Measurements from ENCODE around the gene TMEM132C. TPM values are rescaled to one million over a fixed set of nuclear protein-coding genes. Genes with fewer than 3 reads are reported as not detected.

TMEM132C gene
- total and polyA plus RNA-seq, 2 of the 4 experiments (the other 2 are of a cell fraction), result not detected

DNA sequence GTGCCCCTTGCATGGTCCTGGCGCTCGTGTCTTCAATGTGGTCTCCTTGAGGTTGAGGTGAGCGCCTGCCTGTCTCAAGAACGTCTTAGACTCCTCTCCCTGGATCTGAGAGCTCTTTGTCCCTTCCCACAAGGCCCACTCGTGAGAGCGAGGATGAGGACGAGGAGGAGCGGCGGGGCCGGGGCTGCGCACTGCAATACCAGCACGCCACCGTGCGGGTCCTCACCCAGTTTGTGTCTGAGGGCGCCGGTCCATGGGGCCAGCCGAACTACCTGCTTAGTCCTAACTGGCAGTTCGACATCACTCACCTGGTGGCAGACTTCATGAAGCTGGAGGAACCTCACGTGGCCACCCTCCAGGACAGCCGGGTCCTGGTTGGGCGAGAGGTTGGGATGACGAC lies 428.7 kb downstream of the TMEM132C start:
- Histone ChIP-seq H2AFZ (replicated peaks; ENCODE audit: low read length, poor library complexity) (no peak overlapping the region), H3K4me1 (ENCODE audit: control insufficient read depth, insufficient read depth, low read length) (no peaks in the 10 kb centered on the region), H3K27ac (ENCODE audit: insufficient read depth, low read length) (no peak overlapping the region), H2BK20ac (ENCODE audit: low read depth, low read length) (no peak overlapping the region), H3K9ac (ENCODE audit: low read depth, low read length) (no peak overlapping the region), H2AK9ac (replicated peaks; ENCODE audit: low read depth, low read length, poor library complexity) (no peak overlapping the region), H3K14ac (replicated peaks; ENCODE audit: low read depth, low read length) (no peak overlapping the region), H4K8ac (ENCODE audit: low read depth in 2 of 2, low read length in 2 of 2) (no peak overlapping the region), H4K91ac (ENCODE audit: insufficient read depth, low read depth, low read length) (no peak overlapping the region), H3K9me3 (ENCODE audit: control insufficient read depth, insufficient read depth, low read length) (peaks cover 44% of the 10 kb centered on the region), H4K5ac (ENCODE audit: low read depth, low read length) (no peak overlapping the region), H3K18ac (ENCODE audit: low read depth, low read length) (no peak overlapping the region), H3K4me3 (ENCODE audit: insufficient read depth, low read depth, low read length) (no peak overlapping the region), H3K9me1 (ENCODE audit: insufficient read depth, low read length) (no peaks in the 10 kb centered on the region), H3K36me3 (ENCODE audit: control insufficient read depth, insufficient read depth, low read length) (no peaks in the 10 kb centered on the region), H3K23ac (ENCODE audit: low read depth, low read length) (no peak overlapping the region), H3K27me3 (ENCODE audit: control insufficient read depth, insufficient read depth, low read length) (no peaks in the 10 kb centered on the region), H3K56ac (ENCODE audit: extremely low read depth, insufficient read depth, low read length) (no peak overlapping the region), H2BK5ac (ENCODE audit: low read depth, low read length, poor library complexity, severe bottlenecking) (no peak overlapping the region), H4K20me1 (ENCODE audit: insufficient read depth, low read length) (no peaks in the 10 kb centered on the region), H3K79me1 (ENCODE audit: low read depth in 1 of 2, low read length in 2 of 2) (no peaks in the 10 kb centered on the region), H2AK5ac (ENCODE audit: low read depth, low read length) (no peak overlapping the region), H3K4me2 (ENCODE audit: low read depth, low read length) (no peak overlapping the region), H2BK120ac (ENCODE audit: low read depth, low read length) (no peak overlapping the region), H2BK15ac (ENCODE audit: low read depth, low read length) (no peak overlapping the region), H3K4ac (ENCODE audit: low read depth, low read length) (no peak overlapping the region)
- in situ Hi-C loops (cut with MboI; ENCODE audit: low sequenced_read_pairs), result no loop called here
- intact Hi-C loops (cut with micrococcal nuclease), result no loop called here
- dilution Hi-C loops (cut with HindIII; ENCODE audit: low sequenced_read_pairs, unreplicated experiment), result no loop called here
- TF ChIP-seq MAFK (IDR thresholded peaks at IDR 0.05; ENCODE audit: low read depth, low read length), result no peak
- TF ChIP-seq, protein P1, sequence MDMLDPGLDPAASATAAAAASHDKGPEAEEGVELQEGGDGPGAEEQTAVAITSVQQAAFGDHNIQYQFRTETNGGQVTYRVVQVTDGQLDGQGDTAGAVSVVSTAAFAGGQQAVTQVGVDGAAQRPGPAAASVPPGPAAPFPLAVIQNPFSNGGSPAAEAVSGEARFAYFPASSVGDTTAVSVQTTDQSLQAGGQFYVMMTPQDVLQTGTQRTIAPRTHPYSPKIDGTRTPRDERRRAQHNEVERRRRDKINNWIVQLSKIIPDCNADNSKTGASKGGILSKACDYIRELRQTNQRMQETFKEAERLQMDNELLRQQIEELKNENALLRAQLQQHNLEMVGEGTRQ (IDR thresholded peaks at IDR 0.05; ENCODE audit: low read depth, low read length), result no peak
- no peak for TF ChIP-seq RFX5 (IDR thresholded peaks at IDR 0.05; ENCODE audit: low read depth, low read length)
- TF ChIP-seq RAD21 (IDR thresholded peaks at IDR 0.05; ENCODE audit: low read length), result no peak
- TF ChIP-seq POLR2A (IDR thresholded peaks at IDR 0.05; ENCODE audit: low read depth, low read length), result no peak
- TF ChIP-seq, protein P2, sequence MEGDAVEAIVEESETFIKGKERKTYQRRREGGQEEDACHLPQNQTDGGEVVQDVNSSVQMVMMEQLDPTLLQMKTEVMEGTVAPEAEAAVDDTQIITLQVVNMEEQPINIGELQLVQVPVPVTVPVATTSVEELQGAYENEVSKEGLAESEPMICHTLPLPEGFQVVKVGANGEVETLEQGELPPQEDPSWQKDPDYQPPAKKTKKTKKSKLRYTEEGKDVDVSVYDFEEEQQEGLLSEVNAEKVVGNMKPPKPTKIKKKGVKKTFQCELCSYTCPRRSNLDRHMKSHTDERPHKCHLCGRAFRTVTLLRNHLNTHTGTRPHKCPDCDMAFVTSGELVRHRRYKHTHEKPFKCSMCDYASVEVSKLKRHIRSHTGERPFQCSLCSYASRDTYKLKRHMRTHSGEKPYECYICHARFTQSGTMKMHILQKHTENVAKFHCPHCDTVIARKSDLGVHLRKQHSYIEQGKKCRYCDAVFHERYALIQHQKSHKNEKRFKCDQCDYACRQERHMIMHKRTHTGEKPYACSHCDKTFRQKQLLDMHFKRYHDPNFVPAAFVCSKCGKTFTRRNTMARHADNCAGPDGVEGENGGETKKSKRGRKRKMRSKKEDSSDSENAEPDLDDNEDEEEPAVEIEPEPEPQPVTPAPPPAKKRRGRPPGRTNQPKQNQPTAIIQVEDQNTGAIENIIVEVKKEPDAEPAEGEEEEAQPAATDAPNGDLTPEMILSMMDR (conservative IDR thresholded peaks at IDR 0.05; ENCODE audit: low read depth, low read length), result no peak
- no peak for TF ChIP-seq CEBPB (IDR thresholded peaks at IDR 0.05; ENCODE audit: low read depth, low read length)
- TF ChIP-seq BHLHE40 (IDR thresholded peaks at IDR 0.05; ENCODE audit: low read depth, low read length), result no peak
- TF ChIP-seq MXI1 (IDR thresholded peaks at IDR 0.05; ENCODE audit: borderline replicate concordance, low read depth, low read length), result no peak
- no peak for TF ChIP-seq FOS (IDR thresholded peaks at IDR 0.05; ENCODE audit: low read depth, low read length)
- TF ChIP-seq, protein P3, sequence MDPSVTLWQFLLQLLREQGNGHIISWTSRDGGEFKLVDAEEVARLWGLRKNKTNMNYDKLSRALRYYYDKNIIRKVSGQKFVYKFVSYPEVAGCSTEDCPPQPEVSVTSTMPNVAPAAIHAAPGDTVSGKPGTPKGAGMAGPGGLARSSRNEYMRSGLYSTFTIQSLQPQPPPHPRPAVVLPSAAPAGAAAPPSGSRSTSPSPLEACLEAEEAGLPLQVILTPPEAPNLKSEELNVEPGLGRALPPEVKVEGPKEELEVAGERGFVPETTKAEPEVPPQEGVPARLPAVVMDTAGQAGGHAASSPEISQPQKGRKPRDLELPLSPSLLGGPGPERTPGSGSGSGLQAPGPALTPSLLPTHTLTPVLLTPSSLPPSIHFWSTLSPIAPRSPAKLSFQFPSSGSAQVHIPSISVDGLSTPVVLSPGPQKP (IDR thresholded peaks at IDR 0.05; ENCODE audit: borderline replicate concordance, low read depth, low read length), result no peak
- no TSS peak for BruUV-seq (replicated peaks)
- ChIA-PET POLR2A (ENCODE audit: unreplicated experiment) (no interaction called here), CTCF (no interaction called here)
- 49% methylated on average over 5 of the region's 22 CpGs; no CpG with 5 or more reads in 1 of the 2 experiments for WGBS, 2 experiments (ENCODE audit: extremely low coverage in 2 of 2, insufficient read length in 1 of 2)
- ATAC-seq (ENCODE audit: low read depth), result no peak
- DNase-seq, result no peak

Measured in IMR-90 (cell line).